Breast epithelium (tissue), 4 donors: ENCODE results near the gene ACER2. TPM values are rescaled to one million over a fixed set of nuclear protein-coding genes. Genes with fewer than 3 reads are reported as not detected.

Experiments used
- DNase-seq, 2 donors: peaks; one replicate each; pipeline ENCODE4 v3.0.0-alpha.2; 2019; ENCODE audit warnings: low spot score in 2 of 2
- H3K27ac ChIP-seq, 2 donors: fragments of 200-600 bp; sonication (generic) in 1 of 2; one replicate each; pipeline ENCODE4 v1.5.1; 2016 to 2019; ENCODE audit warnings: mild to moderate bottlenecking in 1 of 2
- H3K27me3 ChIP-seq, 2 donors: fragments of 200-600 bp; sonication (generic) in 1 of 2; one replicate each; pipeline versions ENCODE4 v1.5.1 to v1.6.0; 2017 to 2019; ENCODE audit warnings: control low read depth in 1 of 2, mild to moderate bottlenecking in 1 of 2
- H3K36me3 ChIP-seq: fragments of 200-600 bp; one replicate; pipeline ENCODE4 v1.5.1; 2019
- H3K4me1 ChIP-seq, 2 donors: fragments of 200-600 bp; sonication (generic); one replicate each; pipeline ENCODE4 v1.5.1; 2016 to 2019; ENCODE audit warnings: control low read depth in 1 of 2
- H3K4me3 ChIP-seq, 3 donors: fragments of 200-600 bp; sonication (generic); 1 replicate in 2 of 3; 2 replicates in 1 of 3; pipeline ENCODE4 v1.5.1; 2016 to 2019; ENCODE audit warnings: mild to moderate bottlenecking in 3 of 3, moderate library complexity in 2 of 3
- H3K9me3 ChIP-seq, 2 donors: fragments of 200-600 bp; sonication (generic) in 1 of 2; one replicate each; pipeline ENCODE4 v1.5.1; 2016 to 2019; ENCODE audit warnings: control low read depth in 1 of 2
- CTCF ChIP-seq, 3 donors: fragments of 450-650 bp; IDR thresholded peaks; one replicate each; pipeline ENCODE4 v1.5.1; 2016 to 2017; ENCODE audit warnings: antibody characterized with exemption in 3 of 3, mild to moderate bottlenecking in 3 of 3, moderate library complexity in 3 of 3
- POLR2A ChIP-seq: fragments of 450-650 bp; IDR thresholded peaks from one replicate; pipeline ENCODE4 v1.6.1; 2016; ENCODE audit warnings: antibody characterized with exemption, mild to moderate bottlenecking, moderate library complexity
- POLR2AphosphoS5 ChIP-seq, 3 donors: sonication (generic); formaldehyde crosslinking; IDR thresholded peaks; one replicate each; pipeline ENCODE4 v1.6.1; 2017; ENCODE audit warnings: antibody characterized with exemption in 3 of 3
- intact Hi-C: fragments of 100-400 bp; cut with DNase I; formaldehyde crosslinking; loops from one replicate; pipeline ENCODE4 v1.15.1; 2023; ENCODE audit warnings: low total_unique reads
- total RNA-seq, 3 donors: library from RNA; depleted of rRNA; stranded (reverse); fragments of >200 nt; gene quantifications; one replicate each; pipeline ENCODE4 v1.1.0, GENCODE V29; 2016

ACER2 gene
- total RNA-seq, 3 donors from 2014 or later, result 11.0 to 17.6 (median 16.7) TPM

DNA sequence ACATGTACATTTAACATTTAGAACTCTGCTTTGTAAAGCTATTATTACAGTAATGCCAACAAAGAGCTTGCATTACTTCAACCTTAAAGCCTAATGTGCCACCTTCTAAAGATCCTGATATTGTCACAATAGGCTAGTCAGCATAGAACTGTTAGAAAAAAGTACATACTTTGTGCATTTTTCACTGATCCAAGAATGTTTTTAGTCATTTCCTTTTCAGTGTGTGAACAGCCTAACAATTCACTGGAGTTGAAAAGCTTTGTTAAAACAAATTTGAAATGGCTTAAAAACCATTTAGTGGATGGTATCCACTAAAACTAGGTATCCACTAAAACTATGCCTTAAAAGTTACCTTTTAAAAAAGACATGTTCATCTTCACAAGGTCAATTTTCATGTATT lies 33.3 kb upstream of the ACER2 start:
- Histone ChIP-seq H3K27me3 (no peaks in the 10 kb centered on the region), H3K4me3 (no peak overlapping the region), H3K9me3 (no peaks in the 10 kb centered on the region), H3K4me1 (peaks cover 0 to 13% of the 10 kb centered on the region in 2 donors), H3K36me3 (peaks cover 7% of the 10 kb centered on the region), H3K27ac (no peak overlapping the region)
- intact Hi-C loops, result no loop called here
- DNase-seq, result no peak
- no peak for TF ChIP-seq POLR2AphosphoS5 (IDR thresholded peaks at IDR 0.05)
- TF ChIP-seq POLR2A, result no peak

GRCh38 chr9:19376931-19377330 lies 31.9 kb upstream of the ACER2 start:
- Histone ChIP-seq H3K4me3 (no peak overlapping the region), H3K36me3 (peaks cover 7% of the 10 kb centered on the region)

DNA sequence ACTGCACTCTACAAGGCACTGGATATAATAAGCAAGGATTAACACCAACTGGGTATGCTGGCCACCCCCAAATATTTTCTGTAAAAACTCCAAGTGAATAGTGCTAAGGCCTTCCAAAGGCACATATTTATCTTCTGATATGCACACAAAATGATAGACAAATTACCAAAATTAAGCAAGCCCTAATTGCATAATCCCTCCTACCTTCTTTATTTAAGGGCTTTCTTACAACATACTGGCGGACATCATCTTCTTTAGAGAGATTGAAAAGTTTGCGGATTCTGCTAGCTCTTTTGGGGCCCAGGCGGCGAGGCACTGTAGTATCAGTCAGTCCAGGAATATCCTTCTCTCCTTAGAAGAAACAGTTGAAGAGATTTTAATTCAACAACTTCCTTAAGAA lies 30.6 kb upstream of the ACER2 start:
- no peak for DNase-seq
- Histone ChIP-seq H3K27me3 (no peaks in the 10 kb centered on the region), H3K4me3 (peak overlapping the region in 2 of 3 donors; percentile 79 to 81), H3K4me1 (peaks cover 0 to 13% of the 10 kb centered on the region in 2 donors), H3K9me3 (no peaks in the 10 kb centered on the region), H3K27ac (peak overlapping the region; percentile 23 to 95), H3K36me3 (peaks cover 7% of the 10 kb centered on the region)
- no peak for TF ChIP-seq POLR2A
- TF ChIP-seq POLR2AphosphoS5 (IDR thresholded peaks at IDR 0.05), result no peak
- TF ChIP-seq CTCF (IDR thresholded peaks at IDR 0.05), result no peak
- intact Hi-C loops, result no loop called here

More at GRCh38 chr9:19376931-19377330, 31.9 kb upstream of the ACER2 start:
- DNase-seq, result no peak
- Histone ChIP-seq H3K27me3 (no peaks in the 10 kb centered on the region), H3K4me1 (peaks cover 0 to 13% of the 10 kb centered on the region in 2 donors), H3K27ac (no peak overlapping the region), H3K9me3 (no peaks in the 10 kb centered on the region)
- TF ChIP-seq POLR2AphosphoS5 (IDR thresholded peaks at IDR 0.05) (no peak), POLR2A (no peak)
- intact Hi-C loops, result no loop called here

- Histone ChIP-seq H3K27me3 (no peaks in the 10 kb centered on the region), H3K9me3 (no peaks in the 10 kb centered on the region), H3K27ac (peak overlapping the region; percentile 23 to 95), H3K4me1 (peaks cover 0 to 13% of the 10 kb centered on the region in 2 donors), H3K36me3 (peaks cover 7% of the 10 kb centered on the region), H3K4me3 (peak overlapping the region; percentile 64 to 81 (median 79))
- intact Hi-C loops, result no loop called here
- DNase-seq, result no peak
- no peak for TF ChIP-seq POLR2A
- no peak for TF ChIP-seq CTCF (IDR thresholded peaks at IDR 0.05)
- no peak for TF ChIP-seq POLR2AphosphoS5 (IDR thresholded peaks at IDR 0.05)
These were observed 30.2 kb upstream of the ACER2 start for GRCh38 chr9:19378647-19379046.

GRCh38 chr9:19379283-19379682 lies 29.5 kb upstream of the ACER2 start:
- H3K27me3 ChIP-seq, result no peaks in the 10 kb centered on the region
- no peaks in the 10 kb centered on the region for H3K9me3 ChIP-seq
- peak overlapping the region; percentile 64 to 81 (median 79) for H3K4me3 ChIP-seq
- peaks cover 7% of the 10 kb centered on the region for H3K36me3 ChIP-seq
- no peak for DNase-seq
- intact Hi-C loops, result no loop called here
- TF ChIP-seq POLR2AphosphoS5 (IDR thresholded peaks at IDR 0.05) (no peak), CTCF (IDR thresholded peaks at IDR 0.05) (no peak), POLR2A (no peak)
- H3K4me1 ChIP-seq, result peaks cover 0 to 13% of the 10 kb centered on the region in 2 donors
- H3K27ac ChIP-seq, result peak overlapping the region; percentile 95

DNA sequence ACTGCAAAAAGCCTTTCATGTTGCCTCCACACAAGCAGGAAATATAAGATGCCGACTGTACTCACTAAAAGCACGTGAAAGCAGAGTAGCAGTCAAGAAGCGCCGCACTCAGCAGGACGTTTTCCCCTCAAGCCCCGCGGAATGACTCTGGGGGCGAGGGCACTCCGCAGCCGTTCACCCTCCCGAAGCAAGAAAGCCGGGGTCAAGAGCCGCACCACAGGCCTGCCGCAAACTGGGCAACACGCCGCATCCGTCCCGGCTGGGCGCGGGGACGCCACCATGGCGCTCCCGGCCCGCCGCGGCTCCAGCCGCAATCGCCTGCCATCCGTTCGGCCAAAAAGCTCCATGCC lies 29.1 kb upstream of the ACER2 start:
- intact Hi-C loops, result no loop called here
- H3K9me3 ChIP-seq, result no peaks in the 10 kb centered on the region
- H3K36me3 ChIP-seq, result peaks cover 7% of the 10 kb centered on the region
- H3K4me1 ChIP-seq, result peaks cover 0 to 13% of the 10 kb centered on the region in 2 donors
- peak overlapping the region; percentile 95 for H3K27ac ChIP-seq
- no peaks in the 10 kb centered on the region for H3K27me3 ChIP-seq
- no peak for DNase-seq
- TF ChIP-seq POLR2AphosphoS5 (IDR thresholded peaks at IDR 0.05), result no peak
- TF ChIP-seq CTCF (IDR thresholded peaks at IDR 0.05), result no peak
- TF ChIP-seq POLR2A, result no peak
- H3K4me3 ChIP-seq, result peak overlapping the region; percentile 64 to 81 (median 79)
